Neural cell (in vitro differentiated cells): ENCODE measurements around the gene ANO1. TPM values are rescaled to one million over a fixed set of nuclear protein-coding genes. Genes with fewer than 3 reads are reported as not detected.

ENCODE experiments used
- H2AFZ ChIP-seq: fragments of 200-600, 300-800 bp; sonication (generic), shearing (Covaris generic); 2 replicates; pipeline ENCODE4 v1.6.0; 2014; ENCODE audit warnings: low read depth, mild to moderate bottlenecking, antibody characterized with exemption, low read length, moderate library complexity
- H3F3A ChIP-seq: fragments of 200-600 bp; shearing (Covaris generic); 2 replicates; pipeline ENCODE4 v1.6.1; 2016; ENCODE audit warnings: mild to moderate bottlenecking, moderate library complexity, mixed read lengths, antibody characterized with exemption, low read length; ENCODE audit not compliant: insufficient read depth, poor library complexity, severe bottlenecking
- H3K27ac ChIP-seq: fragments of 200-600, 300-800 bp; sonication (generic), shearing (Covaris generic); 2 replicates; pipeline ENCODE4 v1.5.1; 2014; ENCODE audit warnings: mild to moderate bottlenecking, low read length, moderate library complexity
- H3K27me3 ChIP-seq: fragments of 300-800, 200-600 bp; sonication (generic), shearing (Covaris generic); 2 replicates; pipeline ENCODE4 v1.6.0; 2014; ENCODE audit warnings: mild to moderate bottlenecking, low read depth, low read length, moderate library complexity; ENCODE audit not compliant: insufficient read depth
- H3K36me3 ChIP-seq: fragments of 300-800, 200-600 bp; sonication (generic), shearing (Covaris generic); 2 replicates; pipeline ENCODE4 v1.5.1; 2014; ENCODE audit warnings: mild to moderate bottlenecking, antibody characterized with exemption, low read length, moderate library complexity; ENCODE audit not compliant: insufficient read depth
- H3K4me2 ChIP-seq: fragments of 300-800, 200-600 bp; sonication (generic), shearing (Covaris generic); 2 replicates; pipeline ENCODE4 v1.6.0; 2014; ENCODE audit warnings: mild to moderate bottlenecking, low read length
- H3K4me3 ChIP-seq: fragments of 300-800, 200-600 bp; sonication (generic), shearing (Covaris generic); 2 replicates; pipeline ENCODE4 v1.5.1; 2014; ENCODE audit warnings: mild to moderate bottlenecking, low read length, moderate library complexity
- H3K79me2 ChIP-seq: fragments of 200-600 bp; shearing (Covaris generic); replicated peaks from 2 replicates; pipeline ENCODE4 v1.6.0; 2014; ENCODE audit warnings: mild to moderate bottlenecking, low read length, moderate library complexity; ENCODE audit not compliant: insufficient read depth
- H3K9ac ChIP-seq: fragments of 300-800, 200-600 bp; sonication (generic), shearing (Covaris generic); 2 replicates; pipeline ENCODE4 v1.6.1; 2016; ENCODE audit warnings: mild to moderate bottlenecking, low read length, mixed read lengths
- H3K9me2 ChIP-seq: fragments of 200-600 bp; shearing (Covaris generic); 2 replicates; pipeline ENCODE4 v1.6.1; 2016; ENCODE audit warnings: mild to moderate bottlenecking, low read length, mixed read lengths; ENCODE audit not compliant: insufficient read depth
- H3K9me3 ChIP-seq: fragments of 200-600, 300-800 bp; sonication (generic), shearing (Covaris generic); 2 replicates; pipeline ENCODE4 v1.6.1; 2016; ENCODE audit warnings: mild to moderate bottlenecking, mixed run types, low read length, moderate library complexity, mixed read lengths
- H4K20me1 ChIP-seq: fragments of 200-600 bp; shearing (Covaris generic); 2 replicates; pipeline ENCODE4 v1.6.1; 2016; ENCODE audit warnings: mild to moderate bottlenecking, mixed run types; ENCODE audit not compliant: insufficient read depth
- CTCF ChIP-seq: fragments of 450-650 bp; IDR thresholded peaks from 2 replicates; pipeline ENCODE4 v1.5.1; 2014; ENCODE audit warnings: antibody characterized with exemption, mild to moderate bottlenecking, moderate library complexity; ENCODE audit not compliant: poor library complexity, severe bottlenecking
- EP300 ChIP-seq: fragments of 450-650 bp; conservative IDR thresholded peaks from 2 replicates; pipeline ENCODE4 v1.6.1; 2014; ENCODE audit warnings: antibody characterized with exemption, mild to moderate bottlenecking, moderate library complexity; ENCODE audit not compliant: poor library complexity, severe bottlenecking
- EZH2 ChIP-seq: fragments of 200-600, 300-800 bp; shearing (Covaris generic), sonication (generic); IDR thresholded peaks from 2 replicates; pipeline ENCODE4 v1.6.1; 2014; ENCODE audit warnings: antibody characterized with exemption, low read length, borderline replicate concordance, mild to moderate bottlenecking; ENCODE audit not compliant: insufficient read depth, poor library complexity, severe bottlenecking
- MXI1 ChIP-seq: fragments of 450-650 bp; conservative IDR thresholded peaks from 2 replicates; pipeline ENCODE4 v1.6.1; 2014; ENCODE audit warnings: antibody characterized with exemption, mild to moderate bottlenecking; ENCODE audit not compliant: poor library complexity, severe bottlenecking
- POLR2AphosphoS5 ChIP-seq: IDR thresholded peaks from 2 replicates; pipeline ENCODE4 v1.6.1; 2012
- RAD21 ChIP-seq: fragments of 450-650 bp; conservative IDR thresholded peaks from 2 replicates; pipeline ENCODE4 v1.6.1; 2014; ENCODE audit warnings: antibody characterized with exemption, mild to moderate bottlenecking, moderate library complexity
- REST ChIP-seq: IDR thresholded peaks from 2 replicates; pipeline ENCODE4 v1.6.1; 2012; ENCODE audit warnings: borderline replicate concordance
- SMC3 ChIP-seq: fragments of 450-650 bp; conservative IDR thresholded peaks from 2 replicates; pipeline ENCODE4 v1.6.1; 2014; ENCODE audit warnings: antibody characterized with exemption, mild to moderate bottlenecking, moderate library complexity; ENCODE audit not compliant: poor library complexity
- TAF1 ChIP-seq: IDR thresholded peaks from 2 replicates; pipeline ENCODE4 v1.6.1; 2012; ENCODE audit warnings: low read depth
- polyA plus RNA-seq: library from polyadenylated mRNA; depleted of rRNA; stranded (reverse); fragments of >200 nt; gene quantifications from 2 replicates; pipeline ENCODE4 v1.2.3, GENCODE V29; 2014

ANO1 gene
- polyA plus RNA-seq, 1 donor from 2014 or later = not detected

- H3K4me2 ChIP-seq = no peak overlapping the region
- no peak overlapping the region for H2AFZ ChIP-seq
- no peaks in the 10 kb centered on the region for H3K9me3 ChIP-seq
- H4K20me1 ChIP-seq = no peaks in the 10 kb centered on the region
- no peaks in the 10 kb centered on the region for H3K36me3 ChIP-seq
- no peaks in the 10 kb centered on the region for H3K79me2 ChIP-seq
- no peak overlapping the region for H3K9ac ChIP-seq
- H3F3A ChIP-seq = no peaks in the 10 kb centered on the region
- no peak overlapping the region for H3K4me3 ChIP-seq
- no peak overlapping the region for H3K27ac ChIP-seq
- TF ChIP-seq RAD21 (no peak), TAF1 (no peak), REST (no peak), EZH2 (no peak), SMC3 (no peak), MXI1 (no peak), POLR2AphosphoS5 (no peak)
- no peaks in the 10 kb centered on the region for H3K9me2 ChIP-seq
- no peaks in the 10 kb centered on the region for H3K27me3 ChIP-seq
These were observed 77.3 kb downstream of the ANO1 start for GRCh38 chr11:70155386-70155785.

- Histone ChIP-seq H3K9me2 (no peaks in the 10 kb centered on the region), H3K9me3 (no peaks in the 10 kb centered on the region), H3F3A (no peaks in the 10 kb centered on the region), H3K4me3 (no peak overlapping the region), H3K27me3 (no peaks in the 10 kb centered on the region), H3K27ac (no peak overlapping the region), H3K9ac (no peak overlapping the region), H3K79me2 (no peaks in the 10 kb centered on the region), H3K36me3 (no peaks in the 10 kb centered on the region), H3K4me2 (no peak overlapping the region), H4K20me1 (no peaks in the 10 kb centered on the region), H2AFZ (no peak overlapping the region)
- TF ChIP-seq TAF1 (no peak), RAD21 (no peak), CTCF (no peak), MXI1 (no peak), SMC3 (no peak), EZH2 (no peak), EP300 (no peak), REST (no peak), POLR2AphosphoS5 (no peak)
These were observed 78.3 kb downstream of the ANO1 start for GRCh38 chr11:70156291-70157037.
